Kidney tubule cell (primary cell): Measurements from ENCODE around the gene TEX28.
"Not testable (repeated sequence)": the region's sequence is repeated elsewhere in the genome, so short reads cannot be mapped to it uniquely, and the experiment has no call there.

ENCODE experiments used
- DNase-seq: peaks from one replicate; pipeline ENCODE4 v3.0.0-alpha.2; 2018; ENCODE audit warnings: low spot score

The TEX28 gene

GRCh38 chrX:154310616-154311536 lies 16.0 kb upstream of the TEX28 start:
- DNase-seq: no peak

GRCh38 chrX:154309041-154309775 lies 14.3 kb upstream of the TEX28 start:
- no peak for DNase-seq

- peak; percentile 47 for DNase-seq
Observed at GRCh38 chrX:154308108-154308946, 13.4 kb upstream of the TEX28 start.

GRCh38 chrX:154307202-154307601 lies 12.3 kb upstream of the TEX28 start:
- no peak for DNase-seq

GRCh38 chrX:154305541-154306205 lies 10.7 kb upstream of the TEX28 start:
- DNase-seq: no peak

GRCh38 chrX:154304846-154305245 lies 9.9 kb upstream of the TEX28 start:
- peak; percentile 22 for DNase-seq

GRCh38 chrX:154303476-154303875 lies 8.6 kb upstream of the TEX28 start:
- DNase-seq: no peak

- DNase-seq: not testable (repeated sequence)
Observed at GRCh38 chrX:154302998-154303397, 8.1 kb upstream of the TEX28 start.

GRCh38 chrX:154300816-154301215 lies 5.9 kb upstream of the TEX28 start:
- DNase-seq: no peak

- DNase-seq: no peak
Observed at GRCh38 chrX:154298312-154298711, 3.4 kb upstream of the TEX28 start.

GRCh38 chrX:154296731-154297130 lies 1.8 kb upstream of the TEX28 start:
- DNase-seq: no peak

- DNase-seq: no peak
Observed at GRCh38 chrX:154295664-154296310, 863 bp upstream of the TEX28 start, which contains the start of gene TKTL1. Gene TKTL1, plus strand, starts transcription at chrX:154295795. Its CDS starts 65 bp downstream, at chrX:154295860.

GRCh38 chrX:154286406-154286805 lies 8.5 kb downstream of the TEX28 start:
- not testable (repeated sequence) for DNase-seq

- not testable (repeated sequence) for DNase-seq
Observed at GRCh38 chrX:154284489-154285338, 10.2 kb downstream of the TEX28 start.

GRCh38 chrX:154269245-154269644 lies 25.7 kb downstream of the TEX28 start:
- not testable (repeated sequence) for DNase-seq

GRCh38 chrX:154263072-154263471 lies 31.9 kb downstream of the TEX28 start:
- DNase-seq: not testable (repeated sequence)

- not testable (repeated sequence) for DNase-seq
Observed at GRCh38 chrX:154258711-154259110, 36.2 kb downstream of the TEX28 start.

GRCh38 chrX:154257282-154257681 lies 37.6 kb downstream of the TEX28 start, which contains the start of gene OPN1MW3:
Gene OPN1MW3, plus strand, starts transcription at chrX:154257582. Its CDS starts 38 bp downstream, at chrX:154257620.
- not testable (repeated sequence) for DNase-seq

GRCh38 chrX:154248076-154248475 lies 46.8 kb downstream of the TEX28 start:
- not testable (repeated sequence) for DNase-seq
